ENCODE data around the gene ME1. TPM values are rescaled to one million over a fixed set of nuclear protein-coding genes. Genes with fewer than 3 reads are reported as not detected.

ME1 gene
- polyA plus RNA-seq, 2 of the 4 experiments (the other 2 are of a cell fraction) = 59.1 to 60.6 TPM

- POLR2A ChIA-PET = no interaction called here
Measured at GRCh38 chr6:83463886-83464285, 33.0 kb upstream of the ME1 start.

GRCh38 chr6:83462524-83462923 is 31.7 kb upstream of the ME1 start:
- POLR2A ChIA-PET = no interaction called here
- WGBS (ENCODE audit: missing lambda C conversion rate) = 0% methylated on average over 1 of the region's 1 CpG
- H3K4me2 ChIP-seq = no peak overlapping the region
- ATAC-seq = no peak
- no peak for DNase-seq (ENCODE audit: low read depth in 1 of 2, low spot score in 1 of 2)
- no peaks in the 10 kb centered on the region for H3K4me1 ChIP-seq
- CTCF ChIA-PET = no interaction called here
- no peak overlapping the region for H3K4me3 ChIP-seq
- no peaks in the 10 kb centered on the region for H3K9me3 ChIP-seq
- TF ChIP-seq RNF2 (IDR thresholded peaks at IDR 0.05; ENCODE audit: borderline replicate concordance, low read depth) = no peak
- no peak for TF ChIP-seq CBX2 (IDR thresholded peaks at IDR 0.05; ENCODE audit: borderline replicate concordance, low read depth)
- no peak for TF ChIP-seq HDAC2 (IDR thresholded peaks at IDR 0.05)
- TF ChIP-seq MAZ (IDR thresholded peaks at IDR 0.05; ENCODE audit: borderline replicate concordance, low read depth, low read length) = no peak
- no peak for TF ChIP-seq ZFP36 (IDR thresholded peaks at IDR 0.05; ENCODE audit: borderline replicate concordance, partially characterized antibody)
- TF ChIP-seq HES2 (IDR thresholded peaks at IDR 0.05) = no peak
- TF ChIP-seq MAX (IDR thresholded peaks at IDR 0.05) = no peak
- no peak for TF ChIP-seq BCL3 (IDR thresholded peaks at IDR 0.05)
- FAIRE-seq = no peak
- no peak overlapping the region for H3K27ac ChIP-seq

More at GRCh38 chr6:83463886-83464285, 33.0 kb upstream of the ME1 start:
- no peaks in the 10 kb centered on the region for H3K9me3 ChIP-seq
- CTCF ChIA-PET = interaction anchor here (0.9 kb wide), 1 partner anchor 50 kb away, joined by 3 read pairs; no protein-coding TSS in a partner anchor
- H3K4me2 ChIP-seq = no peak overlapping the region
- ATAC-seq (no peak), DNase-seq (ENCODE audit: low read depth in 1 of 2, low spot score in 1 of 2) (no peak), FAIRE-seq (no peak)
- no peak overlapping the region for H3K27ac ChIP-seq
- H3K4me3 ChIP-seq = no peak overlapping the region
- no peaks in the 10 kb centered on the region for H3K4me1 ChIP-seq
- TF ChIP-seq ELK1 (IDR thresholded peaks at IDR 0.05; ENCODE audit: low read depth, low read length) (no peak), RARB (CRISPR knock-in tag; IDR thresholded peaks at IDR 0.05) (no peak), ZC3H11A (IDR thresholded peaks at IDR 0.05) (no peak), HDAC2 (IDR thresholded peaks at IDR 0.05) (no peak), NFE2L2 (conservative IDR thresholded peaks at IDR 0.05; ENCODE audit: low read length) (no peak), PHF8 (IDR thresholded peaks at IDR 0.05; ENCODE audit: borderline replicate concordance, low read depth) (no peak), CHD2 (IDR thresholded peaks at IDR 0.05; ENCODE audit: low read length, partially characterized antibody) (no peak)
- WGBS (ENCODE audit: missing lambda C conversion rate) = 25% methylated on average over 2 of the region's 2 CpGs

GRCh38 chr6:83461438-83461837 is 30.6 kb upstream of the ME1 start:
- 17% methylated on average over 1 of the region's 1 CpG for WGBS (ENCODE audit: missing lambda C conversion rate)
- ChIA-PET CTCF (no interaction called here), POLR2A (no interaction called here)
- TF ChIP-seq MYC (IDR thresholded peaks at IDR 0.05; ENCODE audit: borderline replicate concordance, low read length) (no peak), KDM1A (IDR thresholded peaks at IDR 0.05; ENCODE audit: low read depth) (no peak), CHD2 (IDR thresholded peaks at IDR 0.05; ENCODE audit: low read length, partially characterized antibody) (no peak), HMGXB4 (CRISPR knock-in tag; IDR thresholded peaks at IDR 0.05; ENCODE audit: borderline replicate concordance) (no peak), SMC3 (IDR thresholded peaks at IDR 0.05) (no peak), POLR2A (IDR thresholded peaks at IDR 0.05; ENCODE audit: low read length) (no peak), EHMT2 (IDR thresholded peaks at IDR 0.05; ENCODE audit: low read depth) (no peak), ZNF302 (CRISPR knock-in tag; IDR thresholded peaks at IDR 0.05) (no peak), NFE2L2 (conservative IDR thresholded peaks at IDR 0.05; ENCODE audit: low read length) (no peak), FOXS1 (CRISPR knock-in tag; IDR thresholded peaks at IDR 0.05) (no peak), BCL3 (IDR thresholded peaks at IDR 0.05) (no peak), SREBF2 (IDR thresholded peaks at IDR 0.05) (no peak), ZFP36 (IDR thresholded peaks at IDR 0.05; ENCODE audit: borderline replicate concordance, partially characterized antibody) (no peak), GATA3 (IDR thresholded peaks at IDR 0.05; ENCODE audit: borderline replicate concordance) (no peak), FOSL2 (IDR thresholded peaks at IDR 0.05) (no peak), FOSL2 (CRISPR knock-in tag; IDR thresholded peaks at IDR 0.05) (no peak), JUN (IDR thresholded peaks at IDR 0.05) (no peak), HES2 (IDR thresholded peaks at IDR 0.05) (no peak)
- FAIRE-seq (no peak), DNase-seq (ENCODE audit: low read depth in 1 of 2, low spot score in 1 of 2) (no peak), ATAC-seq (no peak)
- Histone ChIP-seq H3K9me3 (no peaks in the 10 kb centered on the region), H3K4me3 (no peak overlapping the region), H3K4me1 (no peaks in the 10 kb centered on the region), H3K4me2 (no peak overlapping the region), H3K27ac (no peak overlapping the region)
